HepG2 (cell line): Measurements from ENCODE around the gene DOCK9. TPM values are rescaled to one million over a fixed set of nuclear protein-coding genes. Genes with fewer than 3 reads are reported as not detected.

ENCODE experiments used
- ATAC-seq: fragments of 200-7000 bp; cut with Tn5 transposase; 3 replicates; pipeline ENCODE4 v1.9.1; 2020; ENCODE audit warnings: mild to moderate bottlenecking, moderate library complexity
- BruUV-seq: library from RNA; stranded (reverse); fragments of 400-500 nt; replicated peaks from 2 replicates; lab custom pipeline; 2021; lab: Mats Ljungman, UMichigan
- CTCF ChIA-PET: fragments of 300-600 bp; formaldehyde crosslinking; extraction: SDS; loops from one replicate; lab custom pipeline; 2021; ENCODE audit warnings: low total read pairs, inconsistent platforms, low intra/inter-chr PET ratio; lab: Yijun Ruan, JAX
- POLR2A ChIA-PET: fragments of 350-600 bp; sonication (Branson Sonifier 250); formaldehyde crosslinking; loops from one replicate; lab custom pipeline; 2020; ENCODE audit warnings: antibody characterized with exemption, inconsistent platforms; lab: Yijun Ruan, JAX
- DNase-seq: peaks from one replicate; pipeline ENCODE4 v3.0.0-alpha.2; 2015; ENCODE audit warnings: low spot score
- FAIRE-seq: peaks from 3 replicates; lab custom pipeline; 2011; peaks lifted over from hg19 to GRCh38; lab: Jason Lieb, UNC
- H2AFZ ChIP-seq: one replicate; pipeline ENCODE4 v1.6.1; 2011; ENCODE audit warnings: low read length, inconsistent platforms
- H3K27ac ChIP-seq: fragments of 300-600 bp; 3 replicates; pipeline ENCODE4 v1.8.0; 2011; ENCODE audit warnings: mixed run types, mild to moderate bottlenecking, mixed read lengths, low read length, inconsistent platforms; ENCODE audit not compliant: insufficient read depth; ENCODE audit errors: extremely low read length
- H3K27me3 ChIP-seq, 2 experiments: fragments of 200-600 bp in 1 of 2; 2 replicates in 1 of 2; 3 replicates in 1 of 2; pipeline versions ENCODE4 v1.6.0 to v1.8.0; 2011; ENCODE audit warnings: low read length in 2 of 2, mild to moderate bottlenecking in 2 of 2, moderate library complexity in 2 of 2, inconsistent platforms in 1 of 2; ENCODE audit not compliant: insufficient read depth in 2 of 2, control insufficient read depth in 1 of 2
- H3K36me3 ChIP-seq, 2 experiments: fragments of 200-600 bp in 1 of 2; replicated peaks in 1 of 2; 2 replicates in 1 of 2; 3 replicates in 1 of 2; pipeline versions ENCODE4 v1.5.1 to v1.8.0; 2011; ENCODE audit warnings: low read length in 2 of 2, inconsistent platforms in 1 of 2; ENCODE audit not compliant: insufficient read depth in 2 of 2, control insufficient read depth in 1 of 2
- H3K4me1 ChIP-seq: 2 replicates; pipeline ENCODE4 v1.5.1; 2012; ENCODE audit warnings: low read length, inconsistent platforms; ENCODE audit not compliant: insufficient read depth
- H3K4me2 ChIP-seq: 2 replicates; pipeline ENCODE4 v1.6.0; 2011; ENCODE audit warnings: low read depth, low read length, inconsistent platforms
- H3K4me3 ChIP-seq, 3 experiments: fragments of 200-600 bp in 1 of 3; sonication (generic), shearing (Covaris generic) in 1 of 3; replicated peaks in 1 of 3; 2 replicates each; pipeline ENCODE4 v1.5.1; 2011 to 2016; ENCODE audit warnings: low read length in 3 of 3, inconsistent platforms in 2 of 3, low read depth in 2 of 3, mild to moderate bottlenecking in 2 of 3, control low read depth in 1 of 3, mixed read lengths in 1 of 3; ENCODE audit not compliant: insufficient read depth in 1 of 3
- H3K79me2 ChIP-seq: one replicate; pipeline ENCODE4 v1.6.1; 2011; ENCODE audit warnings: low read length, inconsistent platforms; ENCODE audit not compliant: insufficient read depth
- H3K9ac ChIP-seq: 2 replicates; pipeline ENCODE4 v1.6.0; 2011; ENCODE audit warnings: mild to moderate bottlenecking, low read depth, low read length, inconsistent platforms; ENCODE audit not compliant: insufficient read depth
- H3K9me3 ChIP-seq: 2 replicates; pipeline ENCODE4 v1.5.1; 2012; ENCODE audit warnings: mild to moderate bottlenecking, low read length
- H4K20me1 ChIP-seq: 2 replicates; pipeline ENCODE4 v1.6.0; 2011; ENCODE audit warnings: inconsistent platforms, mild to moderate bottlenecking, low read length, moderate library complexity; ENCODE audit not compliant: insufficient read depth
- DR1 ChIP-seq: sonication (generic); formaldehyde crosslinking; IDR thresholded peaks from 2 replicates; pipeline ENCODE4 v1.8.0; 2021; ENCODE audit warnings: mild to moderate bottlenecking, missing genetic modification reagents, inconsistent platforms
- HDAC1 ChIP-seq: sonication (generic); formaldehyde crosslinking; IDR thresholded peaks from 2 replicates; pipeline ENCODE4 v1.5.1; 2020; ENCODE audit warnings: mild to moderate bottlenecking, missing genetic modification reagents
- KDM5B ChIP-seq: sonication (generic); formaldehyde crosslinking; IDR thresholded peaks from 2 replicates; pipeline ENCODE4 v1.4.0; 2020; ENCODE audit warnings: missing genetic modification reagents, mild to moderate bottlenecking, borderline replicate concordance
- KMT2B ChIP-seq: IDR thresholded peaks from 2 replicates; pipeline ENCODE4 v1.6.1; 2016; ENCODE audit warnings: missing genetic modification reagents, missing compliant biosample characterization
- NONO ChIP-seq, 2 experiments: fragments of 450-650 bp in 1 of 2; sonication (generic) in 1 of 2; formaldehyde crosslinking in 1 of 2; IDR thresholded peaks in 1 of 2; conservative IDR thresholded peaks in 1 of 2; 2 replicates each; pipeline versions ENCODE4 v1.6.1 to v1.8.0; 2017 to 2022; ENCODE audit warnings: mild to moderate bottlenecking in 1 of 2, missing genetic modification reagents in 1 of 2, moderate library complexity in 1 of 2
- ZBTB7A ChIP-seq: sonication (generic); formaldehyde crosslinking; IDR thresholded peaks from 2 replicates; pipeline ENCODE4 v1.8.0; 2022; ENCODE audit warnings: mild to moderate bottlenecking, missing genetic modification reagents
- ZFP91 ChIP-seq: sonication (generic); formaldehyde crosslinking; IDR thresholded peaks from 2 replicates; pipeline ENCODE4 v1.9.0; 2022; ENCODE audit warnings: missing genetic modification reagents, mild to moderate bottlenecking, borderline replicate concordance
- ZNF329 ChIP-seq: sonication (generic); formaldehyde crosslinking; IDR thresholded peaks from 2 replicates; pipeline ENCODE4 v1.9.0; 2021; ENCODE audit warnings: low read depth, mild to moderate bottlenecking, missing genetic modification reagents
- ZNF460 ChIP-seq: sonication (generic); formaldehyde crosslinking; IDR thresholded peaks from 2 replicates; pipeline ENCODE4 v1.5.1; 2020; ENCODE audit warnings: missing genetic modification reagents, mild to moderate bottlenecking, borderline replicate concordance
- ZNF562 ChIP-seq: sonication (generic); formaldehyde crosslinking; IDR thresholded peaks from 2 replicates; pipeline ENCODE4 v1.8.0; 2022; ENCODE audit warnings: missing genetic modification reagents, borderline replicate concordance
- WGBS: methylation state at CpG from one replicate; pipeline ENCODE4 v1.1.6; 2017; ENCODE audit warnings: low lambda C conversion rate; 5-methylcytosine and 5-hydroxymethylcytosine counted together
- in situ Hi-C: cut with HindIII; loops from 2 replicates; pipeline ENCODE4 v1.10.0; 2017; ENCODE audit warnings: low pct_unique_long_range_greater_than_20kb; ENCODE audit not compliant: extremely low pct_ligation_motif_present
- intact Hi-C: fragments of 100-400 bp; cut with micrococcal nuclease; formaldehyde crosslinking; loops from one replicate; pipeline ENCODE4 v1.10.0; 2022; ENCODE audit not compliant: unreplicated experiment
- polyA plus RNA-seq, 8 experiments: library from polyadenylated mRNA; depleted of rRNA in 3 of 8; stranded (reverse) in 7 of 8; unstranded in 1 of 8; fragments of >200 nt; fragmentation: Illumina TruSeq in 4 of 8; extraction: Trizol in 4 of 8; gene quantifications; 2 replicates each; pipeline versions ENCODE4 v1.2.1 to v1.2.3, GENCODE V29; 2011 to 2016; ENCODE audit warnings: low read depth in 4 of 8, missing spikeins in 1 of 8, mixed read lengths in 1 of 8; ENCODE audit not compliant: insufficient read depth in 1 of 8
- total RNA-seq, 5 experiments: library from RNA; depleted of rRNA; stranded (reverse); fragments of >200 nt; fragmentation: Illumina TruSeq; extraction: Trizol; gene quantifications; 2 replicates each; pipeline ENCODE4 v1.2.3, GENCODE V29; 2016; ENCODE audit warnings: low read depth in 1 of 5
- TF ChIP-seq, protein P1 (sequence below): sonication (generic); formaldehyde crosslinking; IDR thresholded peaks from 2 replicates; pipeline ENCODE4 v1.8.1; 2023; ENCODE audit warnings: mild to moderate bottlenecking, missing genetic modification reagents, borderline replicate concordance
- TF ChIP-seq, protein P2 (sequence below): sonication (generic); formaldehyde crosslinking; IDR thresholded peaks from 2 replicates; pipeline ENCODE4 v1.4.0; 2020; ENCODE audit warnings: missing genetic modification reagents, borderline replicate concordance

Gene DOCK9
- total and polyA plus RNA-seq, 2 of the 13 experiments (the other 11 are each of a cell fraction or from before 2014, with no cell fraction given), result 0.44 to 0.97 TPM

GRCh38 chr13:98765996-98766519, 211.8 kb downstream of the DOCK9 start:
- in situ Hi-C loops (no loop called here), intact Hi-C loops (no loop called here)
- Histone ChIP-seq H3K9ac (no peak overlapping the region), H3K9me3 (no peaks in the 10 kb centered on the region), H3K27me3 (peaks cover 7 to 48% of the 10 kb centered on the region in 2 experiments; a peak in 4 of 5 replicates), H3K4me2 (no peak overlapping the region), H2AFZ (no peak overlapping the region), H3K27ac (no peak overlapping the region), H3K36me3 (no peaks in the 10 kb centered on the region), H4K20me1 (no peaks in the 10 kb centered on the region), H3K4me1 (peaks cover 14% of the 10 kb centered on the region), H3K79me2 (no peaks in the 10 kb centered on the region), H3K4me3 (no peak overlapping the region)
- POLR2A ChIA-PET, result no interaction called here
- no peak for FAIRE-seq
- CTCF ChIA-PET, result no interaction called here
- WGBS, result 29% methylated on average over 8 of the region's 8 CpGs
- ATAC-seq, result no peak
- DNase-seq, result no peak
- no TSS peak for BruUV-seq
- TF ChIP-seq DR1 (CRISPR knock-in tag) (no peak), ZNF460 (no peak), ZFP91 (no peak), HDAC1 (CRISPR knock-in tag) (no peak), KMT2B (CRISPR knock-in tag) (no peak), ZNF329 (no peak), KDM5B (CRISPR knock-in tag) (no peak), NONO (IDR thresholded peaks at IDR 0.05) (no peak), NONO (CRISPR knock-in tag; conservative IDR thresholded peaks at IDR 0.05) (no peak), ZNF562 (CRISPR knock-in tag) (no peak), ZBTB7A (CRISPR knock-in tag) (no peak)
- TF ChIP-seq, protein P1, sequence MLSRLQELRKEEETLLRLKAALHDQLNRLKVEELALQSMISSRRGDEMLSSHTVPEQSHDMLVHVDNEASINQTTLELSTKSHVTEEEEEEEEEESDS, result no peak
- TF ChIP-seq, protein P2, sequence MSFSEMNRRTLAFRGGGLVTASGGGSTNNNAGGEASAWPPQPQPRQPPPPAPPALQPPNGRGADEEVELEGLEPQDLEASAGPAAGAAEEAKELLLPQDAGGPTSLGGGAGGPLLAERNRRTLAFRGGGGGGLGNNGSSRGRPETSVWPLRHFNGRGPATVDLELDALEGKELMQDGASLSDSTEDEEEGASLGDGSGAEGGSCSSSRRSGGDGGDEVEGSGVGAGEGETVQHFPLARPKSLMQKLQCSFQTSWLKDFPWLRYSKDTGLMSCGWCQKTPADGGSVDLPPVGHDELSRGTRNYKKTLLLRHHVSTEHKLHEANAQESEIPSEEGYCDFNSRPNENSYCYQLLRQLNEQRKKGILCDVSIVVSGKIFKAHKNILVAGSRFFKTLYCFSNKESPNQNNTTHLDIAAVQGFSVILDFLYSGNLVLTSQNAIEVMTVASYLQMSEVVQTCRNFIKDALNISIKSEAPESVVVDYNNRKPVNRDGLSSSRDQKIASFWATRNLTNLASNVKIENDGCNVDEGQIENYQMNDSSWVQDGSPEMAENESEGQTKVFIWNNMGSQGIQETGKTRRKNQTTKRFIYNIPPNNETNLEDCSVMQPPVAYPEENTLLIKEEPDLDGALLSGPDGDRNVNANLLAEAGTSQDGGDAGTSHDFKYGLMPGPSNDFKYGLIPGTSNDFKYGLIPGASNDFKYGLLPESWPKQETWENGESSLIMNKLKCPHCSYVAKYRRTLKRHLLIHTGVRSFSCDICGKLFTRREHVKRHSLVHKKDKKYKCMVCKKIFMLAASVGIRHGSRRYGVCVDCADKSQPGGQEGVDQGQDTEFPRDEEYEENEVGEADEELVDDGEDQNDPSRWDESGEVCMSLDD (CRISPR knock-in tag), result no peak
